Neural progenitor cell (in vitro differentiated cells): ENCODE data around the gene CYP26A1.

Source experiments
- EZH2 ChIP-seq: fragments of 200-600 bp; sonication (generic); IDR thresholded peaks from 2 replicates; pipeline ENCODE4 v1.6.1; 2017; ENCODE audit warnings: antibody characterized with exemption, mild to moderate bottlenecking, moderate library complexity
- TF ChIP-seq, protein P1 (sequence below): fragments of 200-600 bp; sonication (generic); IDR thresholded peaks from 2 replicates; pipeline ENCODE4 v1.5.1; 2017; ENCODE audit warnings: antibody characterized with exemption, mild to moderate bottlenecking

DNA sequence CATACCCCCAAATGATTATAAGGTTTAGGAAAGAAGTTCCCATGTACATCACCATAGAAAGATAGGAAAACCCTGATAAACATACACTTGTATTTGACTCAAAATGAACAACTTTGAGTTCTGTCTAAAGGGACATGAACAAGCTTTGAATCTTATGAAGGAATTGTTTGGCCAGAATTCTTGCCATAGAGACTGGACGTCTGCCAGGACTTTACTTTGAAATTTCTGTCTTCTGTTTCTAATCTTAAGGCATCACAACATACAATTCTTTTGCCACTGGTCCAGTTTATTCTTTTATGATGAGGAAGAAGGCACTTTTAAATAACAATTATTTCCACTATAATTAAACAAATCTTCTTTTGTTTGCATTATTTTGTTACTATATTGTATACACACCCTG is 39.3 kb upstream of the CYP26A1 start:
- TF ChIP-seq, protein P1, sequence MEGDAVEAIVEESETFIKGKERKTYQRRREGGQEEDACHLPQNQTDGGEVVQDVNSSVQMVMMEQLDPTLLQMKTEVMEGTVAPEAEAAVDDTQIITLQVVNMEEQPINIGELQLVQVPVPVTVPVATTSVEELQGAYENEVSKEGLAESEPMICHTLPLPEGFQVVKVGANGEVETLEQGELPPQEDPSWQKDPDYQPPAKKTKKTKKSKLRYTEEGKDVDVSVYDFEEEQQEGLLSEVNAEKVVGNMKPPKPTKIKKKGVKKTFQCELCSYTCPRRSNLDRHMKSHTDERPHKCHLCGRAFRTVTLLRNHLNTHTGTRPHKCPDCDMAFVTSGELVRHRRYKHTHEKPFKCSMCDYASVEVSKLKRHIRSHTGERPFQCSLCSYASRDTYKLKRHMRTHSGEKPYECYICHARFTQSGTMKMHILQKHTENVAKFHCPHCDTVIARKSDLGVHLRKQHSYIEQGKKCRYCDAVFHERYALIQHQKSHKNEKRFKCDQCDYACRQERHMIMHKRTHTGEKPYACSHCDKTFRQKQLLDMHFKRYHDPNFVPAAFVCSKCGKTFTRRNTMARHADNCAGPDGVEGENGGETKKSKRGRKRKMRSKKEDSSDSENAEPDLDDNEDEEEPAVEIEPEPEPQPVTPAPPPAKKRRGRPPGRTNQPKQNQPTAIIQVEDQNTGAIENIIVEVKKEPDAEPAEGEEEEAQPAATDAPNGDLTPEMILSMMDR = no peak
- no peak for TF ChIP-seq EZH2
